Gastrocnemius medialis (tissue), 4 donors: ENCODE results near the gene ORM1. TPM values are rescaled to one million over a fixed set of nuclear protein-coding genes. Genes with fewer than 3 reads are reported as not detected.
A peak's percentile ranks its signal among the peaks of the same experiment; 100 is the strongest.

Experiments used
- ATAC-seq, 2 donors: fragments of 150-250 bp; one replicate each; pipeline ENCODE4 v1.9.1; 2016
- DNase-seq, 2 donors: peaks; one replicate each; pipeline ENCODE4 v3.0.0-alpha.2; 2019
- H3K27ac ChIP-seq, 4 donors: fragments of 200-600 bp; sonication (generic); 1 replicate in 1 of 4; 2 replicates in 3 of 4; pipeline ENCODE4 v1.5.1; 2016 to 2018; ENCODE audit warnings: mild to moderate bottlenecking in 2 of 4, moderate library complexity in 1 of 4
- H3K27me3 ChIP-seq, 3 donors: fragments of 200-600 bp; sonication (generic) in 2 of 3; 1 replicate in 1 of 3; 2 replicates in 2 of 3; pipeline versions ENCODE4 v1.5.1 to v1.6.0; 2016 to 2019; ENCODE audit warnings: mild to moderate bottlenecking in 1 of 3, moderate library complexity in 1 of 3
- H3K36me3 ChIP-seq, 2 donors: fragments of 200-600 bp; sonication (generic) in 1 of 2; one replicate each; pipeline ENCODE4 v1.5.1; 2017 to 2018
- H3K4me1 ChIP-seq, 2 donors: fragments of 200-600 bp; sonication (generic) in 1 of 2; one replicate each; pipeline ENCODE4 v1.5.1; 2016 to 2017; ENCODE audit warnings: mild to moderate bottlenecking in 2 of 2
- H3K4me3 ChIP-seq, 4 donors: fragments of 200-600 bp; sonication (generic) in 3 of 4; 1 replicate in 1 of 4; 2 replicates in 3 of 4; pipeline ENCODE4 v1.5.1; 2016 to 2019; ENCODE audit warnings: mild to moderate bottlenecking in 2 of 4
- H3K9me3 ChIP-seq, 3 donors: fragments of 200-600 bp; sonication (generic) in 2 of 3; 1 replicate in 1 of 3; 2 replicates in 2 of 3; pipeline ENCODE4 v1.5.1; 2016 to 2019
- CTCF ChIP-seq, 5 experiments: fragments of 450-650 bp in 3 of 5; fragments of 200-600 bp in 2 of 5; sonication (generic) in 2 of 5; IDR thresholded peaks in 4 of 5; conservative IDR thresholded peaks in 1 of 5; 1 replicate in 4 of 5; 2 replicates in 1 of 5; pipeline ENCODE4 v1.5.1; 2016 to 2019; ENCODE audit warnings: antibody characterized with exemption in 5 of 5, mild to moderate bottlenecking in 3 of 5, moderate library complexity in 3 of 5
- POLR2A ChIP-seq, 2 donors: fragments of 450-650 bp; IDR thresholded peaks; one replicate each; pipeline ENCODE4 v1.6.1; 2017; ENCODE audit warnings: antibody characterized with exemption in 2 of 2, mild to moderate bottlenecking in 2 of 2, moderate library complexity in 2 of 2
- in situ Hi-C, 4 donors: fragments of 200-750 bp; cut with MboI; loops; one replicate each; pipeline versions ENCODE4 v1.15.0 to v1.8.0; 2017; ENCODE audit warnings: low sequenced_read_pairs in 4 of 4
- intact Hi-C: fragments of 100-400 bp; cut with DNase I; formaldehyde crosslinking; loops from one replicate; pipeline ENCODE4 v1.15.1; 2023; ENCODE audit warnings: low total_unique reads
- total RNA-seq, 4 donors: library from RNA; depleted of rRNA; stranded (reverse); fragments of >200 nt; gene quantifications; one replicate each; pipeline versions ENCODE4 v1.1.0 to v1.2.3, GENCODE V29; 2016

ORM1 gene
- total RNA-seq, 4 donors from 2014 or later, result 33.5 to 92.8 TPM; not detected in 2

- in situ Hi-C loops, result no loop called here
- peak overlapping the region in 2 of 4 donors; percentile 6 to 7 for H3K27ac ChIP-seq
- peaks cover 0 to 5% of the 10 kb centered on the region in 2 donors for H3K4me1 ChIP-seq
- no peaks in the 10 kb centered on the region for H3K9me3 ChIP-seq
- TF ChIP-seq CTCF (IDR thresholded peaks at IDR 0.05 in 4 of 5, conservative IDR thresholded peaks at IDR 0.05 in 1 of 5) (no peak), POLR2A (IDR thresholded peaks at IDR 0.05) (no peak)
- H3K27me3 ChIP-seq, result no peaks in the 10 kb centered on the region
- peak in 1 of 2 donors; percentile 35 for ATAC-seq
- H3K36me3 ChIP-seq, result no peaks in the 10 kb centered on the region
- DNase-seq, result peak in 1 of 2 donors; percentile 61
- H3K4me3 ChIP-seq, result no peak overlapping the region
- intact Hi-C loops, result no loop called here
These were observed 50.1 kb downstream of the ORM1 start for GRCh38 chr9:114372921-114373448.

- TF ChIP-seq POLR2A (IDR thresholded peaks at IDR 0.05), result no peak
- no peak for TF ChIP-seq CTCF (IDR thresholded peaks at IDR 0.05 in 4 of 5, conservative IDR thresholded peaks at IDR 0.05 in 1 of 5)
- Histone ChIP-seq H3K36me3 (no peaks in the 10 kb centered on the region), H3K4me1 (peaks cover 0 to 5% of the 10 kb centered on the region in 2 donors), H3K4me3 (no peak overlapping the region), H3K9me3 (no peaks in the 10 kb centered on the region), H3K27ac (no peak overlapping the region), H3K27me3 (no peaks in the 10 kb centered on the region)
- intact Hi-C loops (no loop called here), in situ Hi-C loops (no loop called here)
- ATAC-seq, result no peak
- no peak for DNase-seq
These were observed 51.2 kb downstream of the ORM1 start for GRCh38 chr9:114373960-114374730.

GRCh38 chr9:114374936-114375335, 52.0 kb downstream of the ORM1 start:
- in situ Hi-C loops, result no loop called here
- no peak for ATAC-seq
- Histone ChIP-seq H3K36me3 (no peaks in the 10 kb centered on the region), H3K27me3 (no peaks in the 10 kb centered on the region), H3K4me1 (peaks cover 0 to 5% of the 10 kb centered on the region in 2 donors), H3K4me3 (no peak overlapping the region), H3K27ac (no peak overlapping the region), H3K9me3 (no peaks in the 10 kb centered on the region)
- DNase-seq, result no peak
- no peak for TF ChIP-seq POLR2A (IDR thresholded peaks at IDR 0.05)
- TF ChIP-seq CTCF (IDR thresholded peaks at IDR 0.05 in 4 of 5, conservative IDR thresholded peaks at IDR 0.05 in 1 of 5), result no peak
- intact Hi-C loops, result no loop called here

- H3K4me1 ChIP-seq, result peaks cover 0 to 5% of the 10 kb centered on the region in 2 donors
- no peak for ATAC-seq
- no peak for TF ChIP-seq POLR2A (IDR thresholded peaks at IDR 0.05)
- no peak for TF ChIP-seq CTCF (IDR thresholded peaks at IDR 0.05 in 4 of 5, conservative IDR thresholded peaks at IDR 0.05 in 1 of 5)
- H3K27me3 ChIP-seq, result no peaks in the 10 kb centered on the region
- no peak for DNase-seq
- in situ Hi-C loops (no loop called here), intact Hi-C loops (no loop called here)
- H3K9me3 ChIP-seq, result no peaks in the 10 kb centered on the region
- no peak overlapping the region for H3K4me3 ChIP-seq
- no peaks in the 10 kb centered on the region for H3K36me3 ChIP-seq
- H3K27ac ChIP-seq, result no peak overlapping the region
These were observed 52.7 kb downstream of the ORM1 start for GRCh38 chr9:114375386-114376175.

Other genes starting within 250 kb of the ORM1 start
- 1 to 10 TPM in 2 of 4 donors, not detected in 2; 3.2 to 7.2 TPM for gene AMBP, start 244.8 kb upstream of the ORM1 start, total RNA-seq
- not detected for gene KIF12, start 223.8 kb upstream of the ORM1 start, total RNA-seq
- gene COL27A1, start 167.6 kb upstream of the ORM1 start, total RNA-seq, result 1 to 10 TPM in 2 of 4 donors, under 1 TPM in 2; 0.42 to 1.4 (median 0.95) TPM
- 10 to 100 TPM in 1 of 4 donors, 1 to 10 TPM in 1, not detected in 2; 6.3 to 15.6 TPM for gene ORM2, start 6.8 kb downstream of the ORM1 start, total RNA-seq
- 1 to 10 TPM; 2.8 to 5.7 (median 3.8) TPM for gene AKNA, start 64.9 kb downstream of the ORM1 start, total RNA-seq
- under 1 TPM in 2 of 4 donors, not detected in 2; 0.16 to 0.18 TPM for gene WHRN, start 182.4 kb downstream of the ORM1 start, total RNA-seq